Muscle layer of duodenum (tissue), 2 donors: Measurements from ENCODE around the gene MCFD2.

Experiments
- H3K27ac ChIP-seq: one replicate; pipeline ENCODE4 v1.7.0; 2013; ENCODE audit warnings: mild to moderate bottlenecking, low read length
- H3K27me3 ChIP-seq: one replicate; pipeline ENCODE4 v1.7.0; 2013; ENCODE audit warnings: low read depth, mild to moderate bottlenecking, control low read depth, low read length
- H3K36me3 ChIP-seq, 2 donors: one replicate each; pipeline ENCODE4 v1.7.0; 2013; ENCODE audit warnings: low read length in 2 of 2, control low read depth in 1 of 2, mild to moderate bottlenecking in 1 of 2; ENCODE audit not compliant: insufficient read depth in 2 of 2, control insufficient read depth in 1 of 2
- H3K4me1 ChIP-seq, 2 donors: one replicate each; pipeline ENCODE4 v1.7.0; 2013; ENCODE audit warnings: low read length in 2 of 2, mild to moderate bottlenecking in 2 of 2, control low read depth in 1 of 2, moderate library complexity in 1 of 2; ENCODE audit not compliant: insufficient read depth in 2 of 2, control insufficient read depth in 1 of 2
- H3K4me3 ChIP-seq, 2 donors: one replicate each; pipeline ENCODE4 v1.7.0; 2013; ENCODE audit warnings: low read length in 2 of 2, low read depth in 1 of 2, mild to moderate bottlenecking in 1 of 2
- H3K9me3 ChIP-seq, 2 donors: one replicate each; pipeline ENCODE4 v1.7.0; 2013; ENCODE audit warnings: low read length in 2 of 2, control low read depth in 1 of 2, mild to moderate bottlenecking in 1 of 2; ENCODE audit not compliant: control insufficient read depth in 1 of 2
- donor health status: healthy.

MCFD2 gene

DNA sequence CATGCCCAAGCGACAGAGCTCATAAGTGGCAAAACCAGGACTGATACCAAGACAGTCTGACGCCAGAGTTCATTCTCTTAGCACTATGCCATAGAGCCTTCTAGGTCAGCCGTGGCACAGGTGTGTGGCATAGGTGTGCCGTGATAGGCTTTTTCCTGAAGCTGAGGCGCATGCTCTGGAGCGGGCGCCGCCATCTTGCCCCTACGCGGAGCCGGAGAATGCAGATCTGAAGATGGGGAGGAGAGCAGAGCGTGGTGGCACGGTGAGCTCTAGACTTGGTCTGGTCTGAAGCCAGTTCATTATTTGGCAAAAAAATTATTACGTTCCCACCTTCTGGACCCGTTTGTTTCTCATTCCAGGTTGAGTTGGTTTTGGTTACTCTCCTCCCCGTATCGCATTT is 16.6 kb downstream of the MCFD2 start:
- Histone ChIP-seq H3K4me1 (no peaks in the 10 kb centered on the region), H3K36me3 (peaks cover 2 to 4% of the 10 kb centered on the region in 2 donors), H3K27ac (no peak overlapping the region), H3K9me3 (no peaks in the 10 kb centered on the region), H3K27me3 (no peaks in the 10 kb centered on the region), H3K4me3 (no peak overlapping the region)

GRCh38 chr2:46898024-46898423 is 17.6 kb downstream of the MCFD2 start:
- H3K4me3 ChIP-seq, result no peak overlapping the region
- no peaks in the 10 kb centered on the region for H3K9me3 ChIP-seq
- no peaks in the 10 kb centered on the region for H3K27me3 ChIP-seq
- H3K27ac ChIP-seq, result no peak overlapping the region
- H3K4me1 ChIP-seq, result no peaks in the 10 kb centered on the region
- H3K36me3 ChIP-seq, result peaks cover 0 to 4% of the 10 kb centered on the region in 2 donors

GRCh38 chr2:46893269-46893939 is 22.2 kb downstream of the MCFD2 start:
- Histone ChIP-seq H3K27me3 (no peaks in the 10 kb centered on the region), H3K4me1 (peaks cover 0 to 5% of the 10 kb centered on the region in 2 donors), H3K36me3 (no peaks in the 10 kb centered on the region), H3K4me3 (no peak overlapping the region), H3K9me3 (no peaks in the 10 kb centered on the region), H3K27ac (no peak overlapping the region)

DNA sequence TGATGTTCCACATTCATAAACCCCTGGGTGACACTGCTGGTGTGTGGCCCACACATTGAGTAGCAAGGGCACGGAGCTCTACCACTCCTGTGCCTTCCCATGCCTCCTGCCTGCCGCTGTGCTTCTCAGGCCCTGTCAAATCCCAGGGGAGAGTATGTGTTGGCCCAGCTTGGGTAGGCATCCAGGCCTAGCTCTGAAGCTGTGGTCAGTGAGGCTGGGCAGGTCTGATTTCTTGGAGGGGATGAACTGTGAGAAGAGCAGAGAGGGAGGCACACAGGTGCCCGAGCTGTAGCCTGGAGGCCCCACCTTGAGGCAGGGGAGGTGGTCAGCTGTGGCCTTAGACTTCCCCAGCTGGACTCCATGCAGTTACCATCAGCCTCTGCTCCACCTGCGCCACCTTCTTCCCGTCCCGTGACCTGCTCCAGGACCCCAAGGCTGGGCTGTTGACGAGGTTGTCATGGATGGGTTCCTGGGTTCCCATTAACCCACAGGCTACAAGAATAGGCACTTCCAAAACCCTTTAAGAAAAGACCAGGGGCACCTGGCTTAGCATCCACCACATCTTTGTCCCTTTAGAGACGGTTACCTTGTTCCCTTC is 23.6 kb downstream of the MCFD2 start:
- Histone ChIP-seq H3K4me3 (no peak overlapping the region), H3K36me3 (no peaks in the 10 kb centered on the region), H3K27ac (no peak overlapping the region), H3K27me3 (no peaks in the 10 kb centered on the region), H3K4me1 (peaks cover 0 to 5% of the 10 kb centered on the region in 2 donors), H3K9me3 (no peaks in the 10 kb centered on the region)

- H3K36me3 ChIP-seq, result no peaks in the 10 kb centered on the region
- H3K9me3 ChIP-seq, result no peaks in the 10 kb centered on the region
- H3K4me3 ChIP-seq, result no peak overlapping the region
- H3K27me3 ChIP-seq, result no peaks in the 10 kb centered on the region
- no peak overlapping the region for H3K27ac ChIP-seq
- H3K4me1 ChIP-seq, result peaks cover 0 to 5% of the 10 kb centered on the region in 2 donors
These were observed 27.1 kb downstream of the MCFD2 start for GRCh38 chr2:46888421-46888952.

GRCh38 chr2:46887028-46887885 is 28.3 kb downstream of the MCFD2 start:
- H3K4me1 ChIP-seq, result peaks cover 0 to 5% of the 10 kb centered on the region in 2 donors
- H3K27ac ChIP-seq, result no peak overlapping the region
- H3K9me3 ChIP-seq, result no peaks in the 10 kb centered on the region
- no peak overlapping the region for H3K4me3 ChIP-seq
- no peaks in the 10 kb centered on the region for H3K36me3 ChIP-seq
- no peaks in the 10 kb centered on the region for H3K27me3 ChIP-seq

- Histone ChIP-seq H3K4me3 (no peak overlapping the region), H3K4me1 (peaks cover 0 to 5% of the 10 kb centered on the region in 2 donors), H3K27me3 (no peaks in the 10 kb centered on the region), H3K27ac (no peak overlapping the region), H3K36me3 (no peaks in the 10 kb centered on the region), H3K9me3 (no peaks in the 10 kb centered on the region)
These were observed 29.2 kb downstream of the MCFD2 start for GRCh38 chr2:46886268-46887027.

DNA sequence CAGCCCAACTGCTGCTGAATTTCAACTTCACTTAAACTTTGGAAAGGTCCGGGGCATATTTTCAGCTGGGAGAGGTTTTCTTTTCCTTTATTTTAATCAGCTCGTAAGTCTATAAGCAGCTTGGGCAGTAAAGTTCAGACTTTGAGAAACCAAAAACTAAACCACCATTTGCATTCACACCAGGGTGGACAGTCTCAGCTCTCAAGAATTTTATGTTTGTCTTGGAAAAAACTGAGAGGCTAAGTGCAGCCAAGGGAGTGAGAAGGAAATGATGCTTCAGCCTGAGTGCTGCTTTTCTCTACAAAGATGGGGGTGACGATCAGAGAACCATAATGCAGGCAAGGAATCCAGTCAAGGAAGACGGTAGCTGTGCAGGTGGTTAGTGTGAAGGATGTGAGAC is 30.2 kb downstream of the MCFD2 start:
- H3K9me3 ChIP-seq, result no peaks in the 10 kb centered on the region
- peaks cover 0 to 5% of the 10 kb centered on the region in 2 donors for H3K4me1 ChIP-seq
- no peaks in the 10 kb centered on the region for H3K36me3 ChIP-seq
- no peak overlapping the region for H3K4me3 ChIP-seq
- H3K27me3 ChIP-seq, result no peaks in the 10 kb centered on the region
- no peak overlapping the region for H3K27ac ChIP-seq

GRCh38 chr2:46879511-46879910 is 36.1 kb downstream of the MCFD2 start:
- H3K9me3 ChIP-seq, result no peaks in the 10 kb centered on the region
- H3K36me3 ChIP-seq, result no peaks in the 10 kb centered on the region
- no peak overlapping the region for H3K27ac ChIP-seq

DNA sequence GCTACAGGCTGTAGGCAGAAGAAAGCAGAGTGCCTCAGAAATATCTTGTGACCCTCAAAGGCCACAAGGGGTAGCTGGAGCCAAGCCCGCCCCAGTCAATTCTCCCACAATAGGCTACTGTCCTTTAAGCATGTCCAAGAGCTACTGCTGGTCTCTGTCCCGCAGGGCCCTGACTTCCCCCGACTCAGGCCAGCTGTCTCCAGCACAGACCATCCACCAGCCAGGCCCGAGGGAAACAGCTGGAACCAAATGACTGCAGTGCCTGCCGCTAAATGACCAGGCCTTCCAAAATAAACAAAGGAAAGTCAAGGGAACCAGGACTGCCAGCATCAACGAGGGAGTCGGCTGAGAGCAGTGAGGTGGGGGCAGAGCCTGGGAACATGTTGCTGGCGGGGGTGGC is 36.7 kb downstream of the MCFD2 start:
- Histone ChIP-seq H3K9me3 (no peaks in the 10 kb centered on the region), H3K27me3 (no peaks in the 10 kb centered on the region), H3K4me3 (no peak overlapping the region), H3K27ac (no peak overlapping the region), H3K36me3 (no peaks in the 10 kb centered on the region), H3K4me1 (peaks cover 8 to 13% of the 10 kb centered on the region in 2 donors)

More at GRCh38 chr2:46879511-46879910, 36.1 kb downstream of the MCFD2 start:
- Histone ChIP-seq H3K27me3 (no peaks in the 10 kb centered on the region), H3K4me1 (peaks cover 5 to 6% of the 10 kb centered on the region in 2 donors), H3K4me3 (no peak overlapping the region)
